HepG2 (cell line): Measurements from ENCODE around the gene LGALS8.

ENCODE experiments used
- EP300 ChIP-seq, 3 experiments: sonication (generic) in 1 of 3; formaldehyde crosslinking in 1 of 3; IDR thresholded peaks; 2 replicates each; pipeline versions ENCODE4 v1.5.1 to v1.6.1; 2011 to 2020; ENCODE audit warnings: low read depth in 2 of 3, low read length in 2 of 3, borderline replicate concordance in 1 of 3, improper control_type of control experiment in 1 of 3, mild to moderate bottlenecking in 1 of 3, missing genetic modification reagents in 1 of 3, moderate library complexity in 1 of 3
- EZH2 ChIP-seq: conservative IDR thresholded peaks from 2 replicates; pipeline ENCODE4 v1.6.1; 2012; ENCODE audit warnings: mild to moderate bottlenecking, low read depth, low read length, moderate library complexity
- HDAC2 ChIP-seq: sonication (generic); formaldehyde crosslinking; IDR thresholded peaks from 2 replicates; pipeline ENCODE4 v1.4.0; 2020; ENCODE audit warnings: missing genetic modification reagents
- JUNB ChIP-seq: sonication (generic); formaldehyde crosslinking; IDR thresholded peaks from 2 replicates; pipeline ENCODE4 v1.8.0; 2022; ENCODE audit warnings: missing genetic modification reagents, mild to moderate bottlenecking, borderline replicate concordance
- KAT8 ChIP-seq: IDR thresholded peaks from 2 replicates; pipeline ENCODE4 v1.6.1; 2016; ENCODE audit warnings: missing genetic modification reagents, missing compliant biosample characterization
- NFYB ChIP-seq: sonication (generic); formaldehyde crosslinking; IDR thresholded peaks from 2 replicates; pipeline ENCODE4 v1.4.0; 2020; ENCODE audit warnings: missing genetic modification reagents
- POLR2A ChIP-seq, 2 experiments: IDR thresholded peaks; 2 replicates each; pipeline ENCODE4 v1.6.1; 2011; ENCODE audit warnings: low read depth in 2 of 2, low read length in 2 of 2, mild to moderate bottlenecking in 1 of 2, moderate library complexity in 1 of 2; ENCODE audit not compliant: insufficient read depth in 1 of 2
- POLR2AphosphoS5 ChIP-seq: IDR thresholded peaks from 2 replicates; pipeline ENCODE4 v1.6.1; 2012; ENCODE audit warnings: low read depth, low read length
- ZBTB8A ChIP-seq: sonication (generic); formaldehyde crosslinking; IDR thresholded peaks from 2 replicates; pipeline ENCODE4 v1.4.0; 2020; ENCODE audit warnings: mild to moderate bottlenecking, low read depth, missing genetic modification reagents, borderline replicate concordance
- ZNF138 ChIP-seq: sonication (generic); formaldehyde crosslinking; IDR thresholded peaks from 2 replicates; pipeline ENCODE4 v1.5.0; 2020; ENCODE audit warnings: mild to moderate bottlenecking, low read depth, missing genetic modification reagents
- ZSCAN29 ChIP-seq: sonication (generic); formaldehyde crosslinking; conservative IDR thresholded peaks from 2 replicates; pipeline ENCODE4 v1.4.0; 2020; ENCODE audit warnings: mild to moderate bottlenecking, missing genetic modification reagents
- TF ChIP-seq, protein P1 (sequence below): sonication (generic); formaldehyde crosslinking; IDR thresholded peaks from 2 replicates; pipeline ENCODE4 v1.4.0; 2020; ENCODE audit warnings: low read depth, mild to moderate bottlenecking, missing genetic modification reagents

DNA sequence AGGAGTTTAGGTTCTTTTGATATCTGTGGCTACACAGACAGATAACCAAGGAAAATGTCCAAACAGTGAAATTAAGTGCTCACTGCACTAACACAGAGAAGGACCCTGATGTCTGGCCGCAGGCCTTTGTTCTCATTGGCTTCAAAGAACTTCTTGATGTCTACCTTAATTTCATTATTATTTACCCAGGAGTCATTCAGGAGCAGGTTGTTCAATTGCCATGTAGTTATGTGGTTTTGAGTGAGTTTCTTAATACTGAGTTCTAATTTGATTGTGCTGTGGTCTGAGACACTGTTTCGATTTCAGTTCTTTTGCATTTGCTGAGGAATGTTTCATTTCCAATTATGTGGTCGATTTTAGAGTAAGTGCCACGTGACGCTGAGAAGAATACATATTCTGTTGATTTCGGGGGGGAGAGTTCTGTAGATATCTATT is 15.2 kb upstream of the LGALS8 start:
- TF ChIP-seq, protein P1, sequence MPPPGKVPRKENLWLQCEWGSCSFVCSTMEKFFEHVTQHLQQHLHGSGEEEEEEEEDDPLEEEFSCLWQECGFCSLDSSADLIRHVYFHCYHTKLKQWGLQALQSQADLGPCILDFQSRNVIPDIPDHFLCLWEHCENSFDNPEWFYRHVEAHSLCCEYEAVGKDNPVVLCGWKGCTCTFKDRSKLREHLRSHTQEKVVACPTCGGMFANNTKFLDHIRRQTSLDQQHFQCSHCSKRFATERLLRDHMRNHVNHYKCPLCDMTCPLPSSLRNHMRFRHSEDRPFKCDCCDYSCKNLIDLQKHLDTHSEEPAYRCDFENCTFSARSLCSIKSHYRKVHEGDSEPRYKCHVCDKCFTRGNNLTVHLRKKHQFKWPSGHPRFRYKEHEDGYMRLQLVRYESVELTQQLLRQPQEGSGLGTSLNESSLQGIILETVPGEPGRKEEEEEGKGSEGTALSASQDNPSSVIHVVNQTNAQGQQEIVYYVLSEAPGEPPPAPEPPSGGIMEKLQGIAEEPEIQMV = no peak
- TF ChIP-seq HDAC2 (CRISPR knock-in tag) = no peak
- TF ChIP-seq JUNB (CRISPR knock-in tag) = no peak
- TF ChIP-seq POLR2AphosphoS5 = no peak
- no peak for TF ChIP-seq EZH2
- no peak for TF ChIP-seq ZNF138 (CRISPR knock-in tag)
- no peak for TF ChIP-seq POLR2A (IDR thresholded peaks at IDR 0.05; ENCODE audit: insufficient read depth in 1 of 2, low read depth in 2 of 2, low read length in 2 of 2)
- no peak for TF ChIP-seq EP300 (IDR thresholded peaks at IDR 0.05; ENCODE audit: low read depth in 2 of 2, low read length in 2 of 2)
- no peak for TF ChIP-seq EP300 (CRISPR knock-in tag; IDR thresholded peaks at IDR 0.05; ENCODE audit: borderline replicate concordance)
- no peak for TF ChIP-seq ZSCAN29 (CRISPR knock-in tag)
- no peak for TF ChIP-seq NFYB (CRISPR knock-in tag)
- no peak for TF ChIP-seq ZBTB8A (CRISPR knock-in tag)
- no peak for TF ChIP-seq KAT8 (CRISPR knock-in tag)
